Measurements from ENCODE around the gene ZNF112.
"Not testable (repeated sequence)": the region's sequence is repeated elsewhere in the genome, so short reads cannot be mapped to it uniquely, and the experiment has no call there.

Gene ZNF112

DNA sequence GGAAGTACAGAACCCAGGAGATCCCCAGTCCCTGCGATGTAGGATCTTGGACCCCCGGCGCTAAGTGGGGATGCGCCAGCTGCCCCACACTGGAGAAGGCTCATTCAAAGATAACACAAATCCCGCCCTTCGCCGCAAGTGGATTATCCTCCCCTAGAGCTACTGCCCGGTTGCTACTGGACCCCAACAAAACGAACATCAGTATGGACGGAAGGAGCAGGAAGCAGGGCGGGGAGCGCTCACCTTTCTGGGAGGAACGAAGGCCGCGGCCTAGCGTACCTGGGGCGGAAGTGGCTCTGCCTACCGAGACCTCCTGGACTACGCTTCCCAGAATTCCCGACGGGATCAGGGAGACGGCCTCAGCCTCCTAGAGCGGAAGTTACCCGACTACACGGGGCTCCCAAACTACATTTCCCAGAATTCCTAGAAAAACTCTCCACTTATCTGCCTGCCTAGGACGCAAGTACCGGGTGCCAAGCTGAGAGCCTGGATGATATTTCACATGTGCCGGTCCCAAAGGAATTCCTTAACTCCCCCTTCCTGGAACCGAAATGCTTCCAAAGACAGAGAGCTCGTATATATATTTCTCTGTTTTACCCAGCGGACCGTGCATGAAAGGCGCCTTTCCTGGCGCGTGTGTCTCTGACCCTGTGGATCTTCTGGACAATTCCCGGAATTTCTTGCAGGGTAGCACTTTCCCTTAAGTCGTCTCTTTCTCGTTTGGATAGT is at the start of gene ZNF112:
Gene ZNF112 (minus strand): TSS at position 298 of the 729 bp plus-strand sequence. CDS start 16,141 bp downstream, outside the sequence.
- H3K4me3 ChIP-seq (replicated peaks; ENCODE audit: low read depth, low read length), result peak within 1 kb of the TSS; percentile 90
- peak; percentile 93 for DNase-seq (ENCODE audit: low read depth)
- TF ChIP-seq, protein P1, sequence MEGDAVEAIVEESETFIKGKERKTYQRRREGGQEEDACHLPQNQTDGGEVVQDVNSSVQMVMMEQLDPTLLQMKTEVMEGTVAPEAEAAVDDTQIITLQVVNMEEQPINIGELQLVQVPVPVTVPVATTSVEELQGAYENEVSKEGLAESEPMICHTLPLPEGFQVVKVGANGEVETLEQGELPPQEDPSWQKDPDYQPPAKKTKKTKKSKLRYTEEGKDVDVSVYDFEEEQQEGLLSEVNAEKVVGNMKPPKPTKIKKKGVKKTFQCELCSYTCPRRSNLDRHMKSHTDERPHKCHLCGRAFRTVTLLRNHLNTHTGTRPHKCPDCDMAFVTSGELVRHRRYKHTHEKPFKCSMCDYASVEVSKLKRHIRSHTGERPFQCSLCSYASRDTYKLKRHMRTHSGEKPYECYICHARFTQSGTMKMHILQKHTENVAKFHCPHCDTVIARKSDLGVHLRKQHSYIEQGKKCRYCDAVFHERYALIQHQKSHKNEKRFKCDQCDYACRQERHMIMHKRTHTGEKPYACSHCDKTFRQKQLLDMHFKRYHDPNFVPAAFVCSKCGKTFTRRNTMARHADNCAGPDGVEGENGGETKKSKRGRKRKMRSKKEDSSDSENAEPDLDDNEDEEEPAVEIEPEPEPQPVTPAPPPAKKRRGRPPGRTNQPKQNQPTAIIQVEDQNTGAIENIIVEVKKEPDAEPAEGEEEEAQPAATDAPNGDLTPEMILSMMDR (IDR thresholded peaks at IDR 0.05; ENCODE audit: low read length, missing control alignments), result no peak

DNA sequence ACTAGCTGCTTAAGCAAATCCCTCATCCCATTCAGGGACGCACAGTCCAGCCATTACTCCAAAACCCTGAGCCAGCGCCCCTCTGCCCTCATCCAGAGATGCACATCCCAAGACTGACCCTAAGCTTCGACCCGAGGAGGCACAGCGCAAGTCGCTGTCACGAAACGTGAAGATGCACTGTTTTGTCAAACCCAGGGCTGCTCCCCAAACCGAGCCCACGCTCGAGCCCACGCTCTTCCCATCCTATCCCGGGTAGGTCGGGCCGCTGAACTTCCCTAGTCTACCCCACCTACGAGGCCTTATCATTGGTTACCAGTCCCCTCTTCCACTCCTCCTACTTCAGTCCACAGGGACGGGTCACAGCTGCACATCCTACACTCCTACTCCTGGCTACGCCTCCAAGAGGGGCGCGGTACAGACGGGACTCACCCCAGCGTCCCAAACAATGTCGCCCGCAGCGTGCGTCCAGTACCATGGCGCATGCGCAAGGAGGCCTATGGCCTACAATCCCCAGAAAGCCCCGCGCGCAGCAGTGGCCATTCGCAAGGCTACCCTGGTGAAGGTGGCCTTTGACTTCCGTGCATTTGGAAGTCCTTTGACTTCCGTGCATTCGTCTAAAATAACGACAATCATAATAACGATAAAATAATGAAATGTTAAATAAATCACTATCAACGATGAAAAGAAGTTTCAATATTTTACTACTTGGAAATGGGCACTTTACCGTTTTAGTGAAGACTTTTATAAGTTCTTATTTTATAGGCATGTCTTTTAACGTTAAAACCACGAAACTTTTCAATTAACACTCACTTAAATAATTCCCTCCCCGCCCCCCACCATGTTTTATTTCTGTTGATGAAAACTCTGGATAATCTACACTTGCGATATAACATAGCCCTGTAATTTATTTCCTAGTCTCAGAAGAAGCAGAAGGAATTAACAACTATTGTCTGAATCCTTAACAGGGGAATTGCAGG is 44.9 kb upstream of the ZNF112 start, which contains the start of gene ZNF285:
Gene ZNF285 (minus strand): TSS at position 470 of the 977 bp plus-strand sequence. CDS start 4,395 bp downstream, outside the sequence.
- DNase-seq (ENCODE audit: low read depth), result peak; percentile 99
- TF ChIP-seq, protein P1 (IDR thresholded peaks at IDR 0.05; ENCODE audit: low read length, missing control alignments), result no peak
- peak within 1 kb of the TSS; percentile 69 for H3K4me3 ChIP-seq (replicated peaks; ENCODE audit: low read depth, low read length)

DNA sequence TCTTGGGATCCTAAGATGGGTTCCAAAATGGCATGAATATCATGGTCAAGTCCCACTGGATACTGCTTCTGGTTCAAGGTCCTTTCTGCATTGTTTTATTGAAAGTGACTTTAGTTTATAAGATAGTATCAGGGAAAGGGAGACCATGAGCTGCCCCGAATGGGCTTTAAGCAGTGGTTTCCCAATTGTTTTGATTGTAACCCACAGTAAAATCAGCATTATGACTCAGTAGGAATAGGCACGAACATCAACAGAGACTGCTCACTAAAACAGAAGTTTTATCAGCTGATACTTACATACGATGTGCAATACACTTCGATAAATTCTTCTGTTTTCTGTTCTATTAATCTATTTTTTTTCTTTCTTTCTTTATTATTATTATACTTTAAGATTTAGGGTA is 32.8 kb upstream of the ZNF112 start:
- H3K4me3 ChIP-seq (replicated peaks; ENCODE audit: low read depth, low read length); DNase-seq (ENCODE audit: low read depth): not testable (repeated sequence)

DNA sequence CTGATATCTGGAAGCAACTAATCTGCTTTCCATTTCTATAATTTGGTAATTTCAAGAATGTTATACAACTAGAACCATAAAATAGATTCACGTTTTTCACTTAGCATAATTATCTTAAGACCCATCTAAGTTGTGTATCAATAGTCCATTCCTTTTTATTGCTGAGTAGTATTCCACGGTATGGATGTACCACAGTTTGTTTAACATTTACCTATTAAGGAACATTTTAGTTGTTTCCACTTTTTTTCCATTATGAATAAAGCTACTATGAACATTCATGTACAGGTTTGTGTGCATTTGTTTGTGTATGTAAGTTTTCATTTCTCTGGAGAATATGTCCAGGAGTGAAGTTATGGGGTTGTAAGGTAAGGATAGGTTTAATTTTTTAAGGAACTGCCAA is 18.3 kb upstream of the ZNF112 start:
- no peak overlapping the region for H3K4me3 ChIP-seq (replicated peaks; ENCODE audit: low read depth, low read length)
- TF ChIP-seq, protein P1 (IDR thresholded peaks at IDR 0.05; ENCODE audit: low read length, missing control alignments), result no peak
- DNase-seq (ENCODE audit: low read depth), result no peak

DNA sequence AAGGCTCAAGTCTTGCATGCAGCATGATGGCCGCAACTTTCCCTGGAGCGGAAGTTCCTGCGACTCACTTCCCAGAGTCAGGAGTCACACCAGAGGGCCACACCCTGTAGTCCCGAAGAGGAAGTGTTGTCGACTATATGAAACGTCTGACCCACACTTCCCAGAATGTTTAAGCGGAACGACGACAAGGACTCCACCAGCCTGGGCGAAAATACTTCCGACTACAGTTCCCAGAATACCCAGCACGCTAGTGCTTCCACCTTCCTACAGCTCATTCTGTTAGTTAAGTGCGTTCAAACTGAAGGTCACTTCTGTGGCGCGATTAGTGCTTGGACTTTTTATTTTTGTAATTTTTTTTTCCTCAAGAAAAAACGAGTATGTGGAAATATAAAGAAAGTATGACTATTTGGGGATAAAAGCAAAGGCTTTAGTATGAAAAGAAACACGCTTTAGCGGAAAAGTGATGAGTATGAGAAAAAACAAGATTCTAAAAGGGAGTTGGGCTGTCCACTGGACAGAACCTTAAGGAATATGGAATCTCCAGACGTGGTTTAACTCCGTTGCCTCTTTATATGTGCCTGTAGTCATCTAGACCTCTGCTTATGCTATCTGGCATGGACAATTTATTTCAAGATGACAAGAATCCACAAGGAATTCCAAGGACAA is 15.5 kb upstream of the ZNF112 start:
- TF ChIP-seq, protein P1 (IDR thresholded peaks at IDR 0.05; ENCODE audit: low read length, missing control alignments), result no peak
- no peak overlapping the region for H3K4me3 ChIP-seq (replicated peaks; ENCODE audit: low read depth, low read length)
- DNase-seq (ENCODE audit: low read depth), result no peak

DNA sequence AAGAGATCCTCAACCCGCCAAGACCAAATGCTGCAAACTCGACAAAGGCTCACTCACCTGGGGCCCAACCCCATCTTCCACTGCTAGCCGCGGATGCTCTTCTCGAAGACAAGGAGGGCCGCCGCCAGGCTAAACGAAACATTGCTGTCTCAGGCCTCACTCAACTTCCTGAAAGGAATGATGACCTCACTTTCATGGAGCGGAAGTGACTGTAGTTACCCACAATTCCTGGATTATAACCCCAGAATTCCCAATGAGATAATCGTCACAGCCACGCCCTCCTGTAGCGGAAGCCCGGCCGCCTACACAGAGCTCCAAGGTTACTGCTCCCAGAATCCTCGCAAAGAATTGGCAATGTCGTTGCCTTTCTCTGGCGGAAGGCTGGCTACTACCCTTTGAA is 10.5 kb upstream of the ZNF112 start:
- no peak overlapping the region for H3K4me3 ChIP-seq (replicated peaks; ENCODE audit: low read depth, low read length)
- peak; percentile 32 for DNase-seq (ENCODE audit: low read depth)
- TF ChIP-seq, protein P1 (IDR thresholded peaks at IDR 0.05; ENCODE audit: low read length, missing control alignments), result no peak

DNA sequence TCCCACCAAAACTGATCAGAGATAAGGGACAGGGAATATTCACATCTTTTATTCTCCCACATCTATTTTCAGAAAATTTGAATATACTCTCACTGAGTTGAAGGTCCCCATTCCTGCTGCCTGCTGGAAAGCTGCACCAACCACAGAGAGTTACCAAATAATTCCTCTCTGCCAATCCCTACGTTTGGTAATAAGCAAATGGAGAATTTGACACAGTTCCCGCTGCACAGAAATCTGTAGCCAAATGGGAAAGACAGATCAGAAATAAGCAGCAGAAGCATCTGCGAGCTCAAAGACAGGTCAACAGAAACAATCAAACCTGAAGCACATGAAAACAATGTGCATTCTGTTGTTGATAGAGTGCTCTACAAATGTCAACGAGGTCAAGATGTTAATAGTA is 9.9 kb downstream of the ZNF112 start:
- no peak overlapping the region for H3K4me3 ChIP-seq (replicated peaks; ENCODE audit: low read depth, low read length)
- no peak for DNase-seq (ENCODE audit: low read depth)
- TF ChIP-seq, protein P1 (IDR thresholded peaks at IDR 0.05; ENCODE audit: low read length, missing control alignments), result no peak

Measured in fibroblast of pulmonary artery (primary cell).